GM18519 (cell line): ENCODE data around the gene MTARC1.
A peak's percentile ranks its signal among the peaks of the same experiment; 100 is the strongest.

Experiments used
- ATAC-seq: cut with Tn5 transposase; IDR thresholded peaks from one replicate; pipeline ENCODE4 v1.9.1; 2021; ENCODE audit warnings: mild to moderate bottlenecking, moderate library complexity; ENCODE audit not compliant: unreplicated experiment, low FRiP score

Gene MTARC1

GRCh38 chr1:220803401-220804201 lies 16.9 kb downstream of the MTARC1 start:
- ATAC-seq, result peak; percentile 72

GRCh38 chr1:220804202-220804586 lies 17.5 kb downstream of the MTARC1 start:
- ATAC-seq, result no peak

- no peak for ATAC-seq
These were observed 19.7 kb downstream of the MTARC1 start for GRCh38 chr1:220806408-220806807.

- ATAC-seq, result no peak
These were observed 21.0 kb downstream of the MTARC1 start for GRCh38 chr1:220807726-220808125.

GRCh38 chr1:220808345-220809186 lies 21.9 kb downstream of the MTARC1 start:
- no peak for ATAC-seq

GRCh38 chr1:220809187-220809550 lies 22.5 kb downstream of the MTARC1 start:
- no peak for ATAC-seq

GRCh38 chr1:220809704-220810103 lies 23.0 kb downstream of the MTARC1 start:
- peak; percentile 12 for ATAC-seq

GRCh38 chr1:220810179-220810653 lies 23.5 kb downstream of the MTARC1 start:
- peak; percentile 80 for ATAC-seq

GRCh38 chr1:220810963-220811362 lies 24.2 kb downstream of the MTARC1 start:
- ATAC-seq, result no peak

GRCh38 chr1:220811695-220812094 lies 25.0 kb downstream of the MTARC1 start:
- no peak for ATAC-seq

- no peak for ATAC-seq
These were observed 25.6 kb downstream of the MTARC1 start for GRCh38 chr1:220812308-220812707.

- ATAC-seq, result no peak
These were observed 26.3 kb downstream of the MTARC1 start for GRCh38 chr1:220813013-220813412.

GRCh38 chr1:220815409-220815808 lies 28.7 kb downstream of the MTARC1 start:
- ATAC-seq, result no peak

GRCh38 chr1:220817907-220818306 lies 31.2 kb downstream of the MTARC1 start:
- ATAC-seq, result no peak

GRCh38 chr1:220818421-220819173 lies 31.9 kb downstream of the MTARC1 start:
- no peak for ATAC-seq

GRCh38 chr1:220819467-220820026 lies 32.8 kb downstream of the MTARC1 start:
- no peak for ATAC-seq

GRCh38 chr1:220824031-220824989 lies 37.6 kb downstream of the MTARC1 start:
- no peak for ATAC-seq

GRCh38 chr1:220825819-220826551 lies 39.3 kb downstream of the MTARC1 start:
- no peak for ATAC-seq

- ATAC-seq, result no peak
These were observed 40.0 kb downstream of the MTARC1 start for GRCh38 chr1:220826729-220827128.
